SK-N-MC (cell line): ENCODE measurements around the gene MYEOV.

Experiments used
- DNase-seq: peaks from one replicate; pipeline ENCODE4 v3.0.0-alpha.2; 2011; ENCODE audit warnings: low read depth, low spot score
- H3K27ac ChIP-seq: fragments of 200-600 bp; sonication (generic); 2 replicates; pipeline ENCODE4 v1.5.1; 2016; ENCODE audit warnings: mixed run types
- H3K36me3 ChIP-seq: fragments of 200-600 bp; sonication (generic); 2 replicates; pipeline ENCODE4 v1.6.1; 2017; ENCODE audit warnings: antibody characterized with exemption, low read length, mixed read lengths; ENCODE audit not compliant: insufficient read depth
- H3K4me3 ChIP-seq: fragments of 200-600 bp; sonication (generic); 2 replicates; pipeline ENCODE4 v1.5.1; 2016
- H3K9ac ChIP-seq: fragments of 200-600 bp; sonication (generic); 2 replicates; pipeline ENCODE4 v1.8.0; 2017; ENCODE audit warnings: mixed run types, mixed read lengths; ENCODE audit not compliant: insufficient read length
- H3K9me3 ChIP-seq: fragments of 200-600 bp; sonication (generic); 2 replicates; pipeline ENCODE4 v1.6.1; 2017; ENCODE audit warnings: low read depth, mild to moderate bottlenecking, antibody characterized with exemption, low read length, moderate library complexity, mixed read lengths
- EZH2 ChIP-seq: fragments of 200-600 bp; sonication (generic); IDR thresholded peaks from one replicate; pipeline ENCODE4 v1.6.1; 2017; ENCODE audit warnings: antibody characterized with exemption
- FOXP2 ChIP-seq: optimal IDR thresholded peaks from 2 replicates; pipeline ENCODE3; 2011; ENCODE audit warnings: mild to moderate bottlenecking, moderate library complexity; ENCODE audit not compliant: insufficient read depth; ENCODE audit errors: extremely low read length, control extremely low read depth
- POLR2AphosphoS5 ChIP-seq: IDR thresholded peaks from 2 replicates; pipeline ENCODE4 v1.6.1; 2012; ENCODE audit warnings: mild to moderate bottlenecking, low read depth, low read length, borderline replicate concordance

MYEOV gene

GRCh38 chr11:69307871-69308431 lies 14.0 kb downstream of the MYEOV start:
- Histone ChIP-seq H3K4me3 (no peak overlapping the region), H3K9ac (no peak overlapping the region), H3K27ac (no peak overlapping the region), H3K36me3 (peaks cover 4% of the 10 kb centered on the region; the same call in 1 of the 2 replicates), H3K9me3 (no peaks in the 10 kb centered on the region)
- DNase-seq, result no peak
- TF ChIP-seq FOXP2 (no peak), POLR2AphosphoS5 (no peak), EZH2 (no peak)

DNA sequence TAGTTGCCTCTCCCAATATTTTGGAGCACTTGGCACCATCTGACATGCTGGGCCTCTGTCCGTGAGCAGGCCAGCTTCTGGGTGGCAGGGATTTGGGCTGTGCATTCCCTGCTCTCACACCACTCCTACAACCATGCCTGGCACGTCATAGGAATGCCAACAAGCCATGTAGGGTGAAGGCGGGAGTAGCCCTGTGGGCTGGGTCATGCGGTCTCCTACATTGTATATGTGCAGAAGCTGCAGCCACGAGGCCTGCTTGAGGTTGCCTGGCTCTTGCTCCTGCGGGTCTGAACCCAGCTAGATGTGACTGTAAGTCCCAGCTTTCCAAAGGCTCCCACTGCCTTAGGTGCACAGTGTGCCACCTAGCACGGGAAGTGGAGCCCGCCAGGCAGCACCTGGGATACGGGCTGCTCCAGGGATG lies 14.5 kb downstream of the MYEOV start:
- no peak for DNase-seq

DNA sequence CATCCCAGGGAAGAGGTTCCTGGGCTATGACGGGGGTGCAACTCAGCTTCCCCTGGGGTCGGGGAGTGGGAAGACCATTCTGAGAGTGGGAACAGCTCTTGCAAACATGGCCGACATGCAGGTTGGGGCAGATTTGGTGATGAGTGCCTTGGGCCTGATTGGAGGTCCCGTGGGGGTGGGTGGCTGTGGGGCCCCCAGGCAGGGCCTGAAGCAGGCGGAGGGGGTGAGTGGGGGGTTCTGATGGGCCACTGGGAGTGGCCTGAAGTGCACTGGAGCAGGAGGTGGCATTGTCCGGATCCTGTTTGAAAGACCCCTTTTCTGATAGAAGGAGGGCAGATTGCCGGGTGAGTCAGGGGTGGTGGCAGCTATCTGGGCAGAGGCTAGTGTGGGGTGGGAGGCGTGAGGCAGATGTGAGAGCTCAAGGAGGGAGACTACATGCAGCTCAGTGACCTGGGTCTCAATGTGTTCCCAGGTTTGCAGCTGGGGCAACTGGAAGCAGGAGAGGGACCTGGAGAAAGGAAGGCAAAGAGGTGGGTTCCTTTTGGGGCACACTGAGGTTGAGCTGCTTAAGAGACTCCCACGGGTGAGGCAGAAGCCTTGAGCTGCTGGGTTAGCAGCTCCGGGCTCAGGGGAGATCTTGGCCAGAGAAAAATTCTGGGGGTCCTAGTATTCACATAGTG lies 15.1 kb downstream of the MYEOV start:
- H3K4me3 ChIP-seq, result no peak overlapping the region
- peaks cover 4% of the 10 kb centered on the region; the same call in 1 of the 2 replicates for H3K36me3 ChIP-seq
- DNase-seq, result no peak
- no peak for TF ChIP-seq EZH2
- H3K27ac ChIP-seq, result no peak overlapping the region
- H3K9me3 ChIP-seq, result no peaks in the 10 kb centered on the region
- no peak overlapping the region for H3K9ac ChIP-seq

More for the DNA sequence above, 14.5 kb downstream of the MYEOV start:
- no peak overlapping the region for H3K9ac ChIP-seq
- H3K27ac ChIP-seq, result no peak overlapping the region
- H3K9me3 ChIP-seq, result no peaks in the 10 kb centered on the region
- TF ChIP-seq FOXP2 (no peak), POLR2AphosphoS5 (no peak), EZH2 (no peak)
- no peak overlapping the region for H3K4me3 ChIP-seq
- peaks cover 4% of the 10 kb centered on the region; the same call in 1 of the 2 replicates for H3K36me3 ChIP-seq

DNA sequence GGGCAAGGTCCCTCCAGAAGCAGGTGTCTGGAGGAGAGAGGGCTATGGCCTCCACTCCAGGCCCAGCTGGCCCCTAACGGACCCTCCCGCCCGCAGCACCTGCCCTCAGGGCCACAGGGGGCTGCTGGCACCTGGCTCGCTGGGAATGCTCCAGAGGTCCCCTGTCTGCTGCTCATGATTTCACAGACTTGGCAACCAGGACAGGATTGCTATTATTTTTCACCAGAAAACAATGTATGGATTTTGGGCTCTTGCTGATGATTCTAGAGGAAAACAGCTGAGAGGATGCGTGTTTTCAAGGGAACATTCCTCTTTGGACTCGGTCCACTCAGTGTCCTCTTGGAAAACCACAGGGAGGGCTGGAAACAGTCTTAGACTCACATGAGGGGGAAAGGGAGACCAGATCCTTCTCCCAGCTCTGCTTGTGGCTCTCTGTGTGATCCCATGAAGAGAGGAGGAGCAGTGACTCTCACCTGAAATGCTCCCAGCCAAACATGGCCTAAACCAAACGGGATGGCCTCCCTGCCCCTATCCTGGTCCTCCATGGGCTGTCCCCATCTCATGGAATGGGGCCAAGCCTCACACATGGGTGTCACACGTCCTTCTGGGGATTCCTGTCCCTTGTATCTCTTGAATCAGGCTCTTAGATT lies 15.8 kb downstream of the MYEOV start:
- Histone ChIP-seq H3K9ac (no peak overlapping the region), H3K4me3 (no peak overlapping the region), H3K36me3 (peaks cover 4% of the 10 kb centered on the region; the same call in 1 of the 2 replicates), H3K9me3 (no peaks in the 10 kb centered on the region), H3K27ac (no peak overlapping the region)
- no peak for DNase-seq
- TF ChIP-seq FOXP2, result no peak
- TF ChIP-seq POLR2AphosphoS5, result no peak
- no peak for TF ChIP-seq EZH2

DNA sequence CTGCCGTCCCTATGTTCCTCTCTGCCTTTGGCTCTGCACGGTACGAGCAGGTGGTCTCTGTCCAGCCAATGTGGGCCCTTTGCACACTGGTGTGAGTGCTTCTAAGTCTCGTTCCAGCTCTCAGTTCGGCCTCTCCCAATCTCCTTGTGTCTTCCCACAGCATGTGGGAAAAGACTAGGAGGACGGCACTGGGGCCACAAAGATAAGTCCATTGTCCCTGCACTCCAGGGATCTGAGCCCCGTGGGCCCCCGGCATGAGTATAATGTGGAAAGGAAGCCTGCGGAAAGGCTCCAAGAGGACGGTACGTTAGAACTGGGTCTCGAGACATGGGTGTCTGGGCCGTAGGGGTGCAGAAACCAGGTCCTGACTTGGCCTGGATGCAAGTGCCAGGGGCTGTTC lies 16.4 kb downstream of the MYEOV start:
- DNase-seq, result no peak
- Histone ChIP-seq H3K27ac (no peak overlapping the region), H3K36me3 (no peaks in the 10 kb centered on the region; the same call in 1 of the 2 replicates), H3K9me3 (no peaks in the 10 kb centered on the region), H3K4me3 (no peak overlapping the region), H3K9ac (no peak overlapping the region)
- TF ChIP-seq POLR2AphosphoS5 (no peak), FOXP2 (no peak), EZH2 (no peak)

- peak overlapping the region; percentile 14; the same call in 1 of the 2 replicates for H3K27ac ChIP-seq
- H3K9ac ChIP-seq, result no peak overlapping the region
- peaks cover 3% of the 10 kb centered on the region; the same call in 1 of the 2 replicates for H3K36me3 ChIP-seq
- TF ChIP-seq FOXP2 (no peak), EZH2 (no peak), POLR2AphosphoS5 (no peak)
- no peaks in the 10 kb centered on the region for H3K9me3 ChIP-seq
- H3K4me3 ChIP-seq, result no peak overlapping the region
- DNase-seq, result no peak
Measured at GRCh38 chr11:69310934-69311766, 17.2 kb downstream of the MYEOV start.

DNA sequence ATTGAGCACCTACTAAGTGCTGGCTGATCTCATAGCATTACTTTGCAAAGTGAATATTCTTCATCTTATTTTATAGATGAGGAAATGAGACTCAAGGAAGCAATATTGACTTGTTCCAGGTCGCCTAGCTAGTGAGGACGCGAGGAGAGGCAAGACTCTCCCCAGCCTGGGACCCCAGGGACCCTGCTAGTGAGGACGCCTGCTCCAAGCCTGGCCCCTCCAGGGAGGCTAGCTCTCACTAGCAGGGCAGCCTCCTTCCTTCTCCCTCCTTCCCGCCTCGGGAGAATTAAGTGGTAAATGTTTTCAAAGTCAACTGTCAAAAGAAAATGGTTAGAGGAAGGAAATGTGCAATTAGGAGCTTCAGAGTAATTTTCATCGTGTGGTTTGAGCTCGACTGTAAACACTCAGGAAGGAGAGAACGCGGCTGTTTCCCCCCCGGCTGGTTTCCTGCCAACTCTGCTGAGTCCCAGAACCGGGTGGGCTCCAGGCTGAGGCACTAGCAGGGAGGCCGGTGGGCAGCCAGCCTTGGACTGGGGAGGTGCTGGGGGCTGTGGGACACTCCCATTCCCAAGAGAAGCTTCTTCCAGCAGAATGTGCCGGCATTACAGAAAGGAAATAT lies 17.9 kb downstream of the MYEOV start:
- Histone ChIP-seq H3K27ac (peak overlapping the region; percentile 14; the same call in 1 of the 2 replicates), H3K9ac (no peak overlapping the region), H3K36me3 (peaks cover 9% of the 10 kb centered on the region; the same call in 1 of the 2 replicates), H3K4me3 (0 out of 2 replicates have a peak overlapping the region, but pooled peaks have one; percentile 0), H3K9me3 (no peaks in the 10 kb centered on the region)
- DNase-seq, result peak; percentile 87
- no peak for TF ChIP-seq EZH2
- peak; percentile 53 for TF ChIP-seq FOXP2
- peak; percentile 66; the same call in 1 of the 2 replicates for TF ChIP-seq POLR2AphosphoS5
